ENCODE measurements around the gene RPUSD1. TPM values are rescaled to one million over a fixed set of nuclear protein-coding genes. Genes with fewer than 3 reads are reported as not detected.
A peak's percentile ranks its signal among the peaks of the same experiment; 100 is the strongest.

Gene RPUSD1
- total and polyA plus RNA-seq, 2 donors (not counting 3 experiments of a cell fraction or from before 2014, with no cell fraction given): 46.2 to 55.8 TPM

DNA sequence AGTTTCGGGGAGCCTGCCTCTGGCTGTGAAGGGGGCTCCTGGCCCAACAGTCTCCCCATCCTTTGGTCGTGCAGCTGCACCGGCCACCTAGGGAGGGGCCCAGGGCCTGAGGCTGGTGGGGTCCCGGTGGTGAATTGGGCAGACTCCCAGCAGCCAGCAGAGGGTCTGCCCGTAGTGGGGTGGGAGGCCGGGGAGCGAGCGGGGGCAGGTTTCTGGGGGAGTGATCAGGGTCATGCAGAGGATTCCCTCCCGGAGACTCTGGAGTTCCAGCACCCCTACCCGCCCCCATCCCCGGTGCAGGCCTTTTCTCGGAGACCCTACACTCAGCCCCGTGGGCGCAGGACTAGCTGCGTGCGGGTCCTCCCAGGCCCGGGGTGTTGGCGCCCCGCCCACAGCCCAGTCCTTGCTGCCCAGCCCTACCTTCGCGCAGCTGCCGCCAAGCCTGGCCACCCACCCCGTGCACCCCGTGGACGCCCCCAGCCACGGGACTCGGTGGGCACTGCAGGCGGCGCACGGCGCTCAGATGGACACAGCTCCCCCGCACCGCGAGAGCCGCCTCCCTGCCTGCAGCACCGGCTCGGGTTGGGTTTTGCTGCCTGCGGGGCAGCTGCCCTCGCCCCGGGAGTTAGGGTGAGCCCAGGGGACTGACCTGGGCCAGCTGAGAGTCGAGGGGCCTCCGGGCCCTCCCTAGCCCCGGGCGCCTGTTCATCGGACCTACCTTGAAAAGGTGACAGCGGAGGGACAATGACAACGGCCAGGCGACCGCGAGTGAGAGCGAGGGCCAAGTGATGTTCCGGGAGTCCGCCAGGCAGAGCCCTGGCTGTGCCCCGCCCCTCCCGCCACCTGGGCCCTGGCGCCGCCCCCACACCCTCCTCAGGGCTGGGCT is 12.0 kb upstream of the RPUSD1 start, which contains the start of gene GNG13:
Gene GNG13 (minus strand): TSS at position 787 of the 886 bp plus-strand sequence. CDS start 1,657 bp downstream, outside the sequence.
- Histone ChIP-seq H3K9ac (replicated peaks; ENCODE audit: extremely low read depth, insufficient read depth, low read length) (no peak within 1 kb of the TSS), H3K4me2 (ENCODE audit: insufficient read depth, low read length) (no peak within 1 kb of the TSS), H4K20me1 (replicated peaks; ENCODE audit: control insufficient read depth, extremely low read depth, insufficient read depth, low read length) (no peaks in the 10 kb centered on the region), H3K79me2 (ENCODE audit: control insufficient read depth, insufficient read depth, low read length) (no peaks in the 10 kb centered on the region), H3K36me3 (ENCODE audit: control insufficient read depth in 2 of 2, extremely low read depth in 1 of 2, insufficient read depth in 2 of 2, low read length in 2 of 2) (no peaks in the 10 kb centered on the region), H3K27me3 (ENCODE audit: control insufficient read depth in 2 of 2, insufficient read depth in 2 of 2, low read length in 2 of 2) (peaks cover 11 to 18% of the 10 kb centered on the region in 2 experiments), H3K4me3 (replicated peaks in 1 of 3; ENCODE audit: insufficient read depth in 1 of 3, low read depth in 1 of 3, low read length in 3 of 3) (no peak within 1 kb of the TSS), H3K27ac (ENCODE audit: insufficient read depth, low read depth, low read length) (no peak within 1 kb of the TSS), H2AFZ (ENCODE audit: low read depth, low read length) (no peak within 1 kb of the TSS), H3K9me3 (replicated peaks; ENCODE audit: control insufficient read depth, insufficient read depth, low read length) (no peaks in the 10 kb centered on the region), H3K9me1 (replicated peaks; ENCODE audit: control insufficient read depth, extremely low read depth, insufficient read depth, low read length) (no peaks in the 10 kb centered on the region), H3K4me1 (ENCODE audit: control insufficient read depth, extremely low read depth, insufficient read depth, low read length) (no peaks in the 10 kb centered on the region)
- TF ChIP-seq MAX (IDR thresholded peaks at IDR 0.05; ENCODE audit: insufficient read depth, insufficient read length) (no peak), GATA2 (IDR thresholded peaks at IDR 0.05; ENCODE audit: insufficient read depth, insufficient read length, low read depth, low read length) (no peak), POLR2A (IDR thresholded peaks at IDR 0.05; ENCODE audit: low read depth, low read length) (no peak), EZH2 (IDR thresholded peaks at IDR 0.05; ENCODE audit: borderline replicate concordance, low read depth, low read length, severe bottlenecking) (peak; percentile 57), FOS (IDR thresholded peaks at IDR 0.05; ENCODE audit: borderline replicate concordance, insufficient read depth, low read length) (no peak), POLR2AphosphoS5 (IDR thresholded peaks at IDR 0.05; ENCODE audit: insufficient read depth, low read depth, low read length) (peak; percentile 27), CTCF (IDR thresholded peaks at IDR 0.05; ENCODE audit: extremely low read depth in 1 of 2, insufficient read depth in 1 of 2, low read depth in 1 of 2, low read length in 2 of 2) (no peak), MYC (IDR thresholded peaks at IDR 0.05; ENCODE audit: low read depth, low read length) (no peak), JUN (IDR thresholded peaks at IDR 0.05; ENCODE audit: borderline replicate concordance, insufficient read depth, insufficient read length, low read depth) (no peak)
- intact Hi-C loops (cut with micrococcal nuclease) (no loop called here), dilution Hi-C loops (cut with MboI; ENCODE audit: extremely low pct_ligation_motif_present, low sequenced_read_pairs) (no loop called here)
- DNase-seq (ENCODE audit: low read depth, low spot score) (no peak), FAIRE-seq (no peak)
- ChIA-PET POLR2A (interaction anchor here (0.6 kb wide), 1 partner anchor 12 kb away, joined by 4 read pairs; the partner anchor contains the start of genes CHTF18 and RPUSD1), CTCF (no interaction called here)
- BruUV-seq (replicated peaks): no TSS peak
